ENCODE data around the gene FRMPD4. TPM values are rescaled to one million over a fixed set of nuclear protein-coding genes. Genes with fewer than 3 reads are reported as not detected.

Gene FRMPD4
- total and polyA plus RNA-seq, 12 donors: 0.03 to 4.1 (median 2.0) TPM

- no peaks in the 10 kb centered on the region for H3K27me3 ChIP-seq
- H3K36me3 ChIP-seq: no peaks in the 10 kb centered on the region
- H3K4me3 ChIP-seq: no peak overlapping the region
- ATAC-seq: no peak
- intact Hi-C loops (cut with DNase I): no loop called here
- WGBS, 2 donors: 59 to 72% methylated on average over 2 of the region's 2 CpGs
- no peaks in the 10 kb centered on the region for H3K4me1 ChIP-seq
- no peak for TF ChIP-seq CTCF (IDR thresholded peaks at IDR 0.05)
- no peak for DNase-seq
- H3K9me3 ChIP-seq: peaks cover 0 to 11% (median 0%) of the 10 kb centered on the region in 11 donors
- H3K27ac ChIP-seq: no peak overlapping the region
Observed at GRCh38 chrX:12753366-12753765, 615.1 kb downstream of the FRMPD4 start.

GRCh38 chrX:12758291-12758690 is 620.0 kb downstream of the FRMPD4 start:
- intact Hi-C loops (cut with DNase I): no loop called here
- Histone ChIP-seq H3K4me3 (no peak overlapping the region), H3K36me3 (no peaks in the 10 kb centered on the region), H3K27me3 (peaks cover 0 to 19% (median 0%) of the 10 kb centered on the region in 7 donors), H3K9me3 (peaks cover 0 to 4% (median 0%) of the 10 kb centered on the region in 11 donors), H3K27ac (no peak overlapping the region), H3K4me1 (no peaks in the 10 kb centered on the region)
- 74 to 78% methylated on average over 3 of the region's 3 CpGs for WGBS, 2 donors
- no peak for TF ChIP-seq CTCF (IDR thresholded peaks at IDR 0.05)
- no peak for DNase-seq
- no peak for ATAC-seq

- Histone ChIP-seq H3K27ac (no peak overlapping the region), H3K4me3 (no peak overlapping the region), H3K9me3 (no peaks in the 10 kb centered on the region), H3K4me1 (no peaks in the 10 kb centered on the region), H3K27me3 (peaks cover 0 to 46% (median 0%) of the 10 kb centered on the region in 7 donors), H3K36me3 (no peaks in the 10 kb centered on the region)
- TF ChIP-seq CTCF (IDR thresholded peaks at IDR 0.05): no peak
- no peak for DNase-seq
- 38 to 43% methylated on average over 2 of the region's 2 CpGs for WGBS, 2 donors
- no peak for ATAC-seq
- intact Hi-C loops (cut with DNase I): no loop called here
Observed at GRCh38 chrX:12767856-12768255, 629.6 kb downstream of the FRMPD4 start.

- Histone ChIP-seq H3K9me3 (no peaks in the 10 kb centered on the region), H3K4me3 (no peak overlapping the region), H3K4me1 (no peaks in the 10 kb centered on the region), H3K27ac (no peak overlapping the region), H3K36me3 (no peaks in the 10 kb centered on the region), H3K27me3 (peaks cover 0 to 47% (median 0%) of the 10 kb centered on the region in 7 donors)
- DNase-seq (no peak), ATAC-seq (no peak)
- intact Hi-C loops (cut with DNase I): no loop called here
- no peak for TF ChIP-seq CTCF (IDR thresholded peaks at IDR 0.05)
- 94 to 95% methylated on average over 4 of the region's 4 CpGs for WGBS, 2 donors
Observed at GRCh38 chrX:12768491-12768890, 630.2 kb downstream of the FRMPD4 start.
